22Rv1 (cell line): ENCODE measurements around the gene LYST.

Experiments
- ZFX ChIP-seq: fragments of 450-650 bp; IDR thresholded peaks from 2 replicates; pipeline ENCODE4 v1.6.1; 2017; ENCODE audit warnings: antibody characterized with exemption, borderline replicate concordance
- TF ChIP-seq, protein P1 (sequence below): fragments of 450-650 bp; IDR thresholded peaks from 2 replicates; pipeline ENCODE4 v1.5.1; 2017; ENCODE audit warnings: mild to moderate bottlenecking

DNA sequence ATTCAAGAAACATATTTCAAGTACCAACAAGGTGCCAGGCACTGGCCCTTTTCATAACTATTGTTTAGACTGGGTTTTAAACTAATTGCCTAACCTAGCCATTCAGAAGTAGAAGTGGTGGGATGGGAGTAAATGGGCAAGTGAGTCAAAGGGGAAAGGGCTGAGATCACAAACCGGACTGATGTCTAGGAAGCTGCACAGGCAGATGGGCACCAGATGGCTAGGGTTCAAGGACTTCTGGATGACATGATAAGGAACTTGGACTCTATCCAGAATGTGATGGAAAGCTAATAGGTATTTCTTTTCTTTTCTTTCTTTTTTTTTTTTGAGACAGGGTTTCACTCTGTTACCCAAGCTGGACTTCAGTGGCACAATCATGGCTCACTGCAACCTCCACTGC is 46.6 kb downstream of the LYST start:
- TF ChIP-seq, protein P1, sequence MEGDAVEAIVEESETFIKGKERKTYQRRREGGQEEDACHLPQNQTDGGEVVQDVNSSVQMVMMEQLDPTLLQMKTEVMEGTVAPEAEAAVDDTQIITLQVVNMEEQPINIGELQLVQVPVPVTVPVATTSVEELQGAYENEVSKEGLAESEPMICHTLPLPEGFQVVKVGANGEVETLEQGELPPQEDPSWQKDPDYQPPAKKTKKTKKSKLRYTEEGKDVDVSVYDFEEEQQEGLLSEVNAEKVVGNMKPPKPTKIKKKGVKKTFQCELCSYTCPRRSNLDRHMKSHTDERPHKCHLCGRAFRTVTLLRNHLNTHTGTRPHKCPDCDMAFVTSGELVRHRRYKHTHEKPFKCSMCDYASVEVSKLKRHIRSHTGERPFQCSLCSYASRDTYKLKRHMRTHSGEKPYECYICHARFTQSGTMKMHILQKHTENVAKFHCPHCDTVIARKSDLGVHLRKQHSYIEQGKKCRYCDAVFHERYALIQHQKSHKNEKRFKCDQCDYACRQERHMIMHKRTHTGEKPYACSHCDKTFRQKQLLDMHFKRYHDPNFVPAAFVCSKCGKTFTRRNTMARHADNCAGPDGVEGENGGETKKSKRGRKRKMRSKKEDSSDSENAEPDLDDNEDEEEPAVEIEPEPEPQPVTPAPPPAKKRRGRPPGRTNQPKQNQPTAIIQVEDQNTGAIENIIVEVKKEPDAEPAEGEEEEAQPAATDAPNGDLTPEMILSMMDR = no peak
- TF ChIP-seq ZFX = no peak
